SK-N-SH treated with all-trans-retinoic acid at 6 μM for 48 hours (cell line): ENCODE data around the gene TAOK1.

Experiments used
- BACH2 ChIP-seq: fragments of 250-450 bp; sonication (Bioruptor Pico); IDR thresholded peaks from 2 replicates; pipeline ENCODE4 v1.9.0; 2021; ENCODE audit warnings: mild to moderate bottlenecking, borderline replicate concordance
- ISL1 ChIP-seq: fragments of 250-450 bp; sonication (Bioruptor Pico); IDR thresholded peaks from 2 replicates; pipeline ENCODE4 v2.1.2; 2022; ENCODE audit warnings: mild to moderate bottlenecking, moderate library complexity
- OSR1 ChIP-seq: fragments of 250-450 bp; sonication (Bioruptor Pico); IDR thresholded peaks from 2 replicates; pipeline ENCODE4 v1.8.0; 2022; ENCODE audit warnings: moderate library complexity, mild to moderate bottlenecking, inconsistent platforms
- RARB ChIP-seq: fragments of 250-450 bp; sonication (Bioruptor Pico); IDR thresholded peaks from 2 replicates; pipeline ENCODE4 v1.8.0; 2021; ENCODE audit warnings: mild to moderate bottlenecking, moderate library complexity
- SNAI2 ChIP-seq: fragments of 250-450 bp; sonication (Bioruptor Pico); IDR thresholded peaks from 2 replicates; pipeline ENCODE4 v1.5.0; 2020; ENCODE audit warnings: mild to moderate bottlenecking, moderate library complexity
- TCF4 ChIP-seq: fragments of 250-450 bp; sonication (Bioruptor Pico); IDR thresholded peaks from 2 replicates; pipeline ENCODE4 v1.8.0; 2021; ENCODE audit warnings: mild to moderate bottlenecking, moderate library complexity, borderline replicate concordance
- TOX ChIP-seq: fragments of 250-450 bp; sonication (Bioruptor Pico); IDR thresholded peaks from 2 replicates; pipeline ENCODE4 v1.8.0; 2021; ENCODE audit warnings: mild to moderate bottlenecking, moderate library complexity, borderline replicate concordance
- ZC3H10 ChIP-seq: fragments of 250-450 bp; sonication (Bioruptor Pico); IDR thresholded peaks from 2 replicates; pipeline ENCODE4 v1.5.1; 2021; ENCODE audit warnings: mild to moderate bottlenecking, moderate library complexity
- ZFP30 ChIP-seq: fragments of 450-650 bp; formaldehyde crosslinking; IDR thresholded peaks from 2 replicates; pipeline ENCODE4 v1.5.0; 2022; ENCODE audit warnings: mild to moderate bottlenecking, moderate library complexity
- ZNF8 ChIP-seq: fragments of 450-650 bp; formaldehyde crosslinking; IDR thresholded peaks from 2 replicates; pipeline ENCODE4 v1.5.0; 2020; ENCODE audit warnings: mild to moderate bottlenecking, moderate library complexity
- TF ChIP-seq, protein P1 (sequence below): fragments of 250-450 bp; sonication (Bioruptor Pico); IDR thresholded peaks from 2 replicates; pipeline ENCODE4 v1.5.1; 2021; ENCODE audit warnings: mild to moderate bottlenecking, moderate library complexity
- TF ChIP-seq, protein P2 (sequence below): fragments of 250-450 bp; sonication (Bioruptor Pico); IDR thresholded peaks from 2 replicates; pipeline ENCODE4 v1.8.0; 2020; ENCODE audit warnings: mild to moderate bottlenecking, moderate library complexity, borderline replicate concordance
- TF ChIP-seq, protein P3 (sequence below): fragments of 250-450 bp; sonication (Bioruptor Pico); IDR thresholded peaks from 2 replicates; pipeline ENCODE4 v1.5.1; 2020; ENCODE audit warnings: low read depth, mild to moderate bottlenecking, moderate library complexity

DNA sequence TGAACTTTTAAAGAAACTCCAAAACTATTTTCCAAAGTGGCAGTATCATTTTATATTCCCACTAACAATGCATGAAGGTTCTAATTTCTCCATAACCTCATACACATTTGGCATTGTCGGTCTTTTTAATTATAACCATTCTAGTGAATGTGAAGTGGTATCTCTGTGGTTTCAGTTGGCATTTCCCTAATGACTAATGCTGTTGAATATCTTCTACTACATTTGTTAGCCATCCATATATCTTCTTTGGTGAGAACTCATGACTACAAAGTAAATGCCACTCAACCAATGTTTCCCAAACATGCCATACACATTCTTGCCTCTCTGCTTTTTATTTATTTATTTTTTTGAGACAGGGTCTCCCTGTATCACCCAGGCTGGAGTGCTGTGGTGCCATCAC is 31.7 kb upstream of the TAOK1 start:
- TF ChIP-seq SNAI2 (CRISPR knock-in tag) (no peak), TCF4 (CRISPR knock-in tag) (no peak), ZFP30 (CRISPR knock-in tag) (no peak), ISL1 (CRISPR knock-in tag) (no peak), ZC3H10 (CRISPR knock-in tag) (no peak), OSR1 (no peak), BACH2 (CRISPR knock-in tag) (no peak), ZNF8 (CRISPR knock-in tag) (no peak), RARB (CRISPR knock-in tag) (no peak), TOX (CRISPR knock-in tag) (no peak)
- TF ChIP-seq, protein P1, sequence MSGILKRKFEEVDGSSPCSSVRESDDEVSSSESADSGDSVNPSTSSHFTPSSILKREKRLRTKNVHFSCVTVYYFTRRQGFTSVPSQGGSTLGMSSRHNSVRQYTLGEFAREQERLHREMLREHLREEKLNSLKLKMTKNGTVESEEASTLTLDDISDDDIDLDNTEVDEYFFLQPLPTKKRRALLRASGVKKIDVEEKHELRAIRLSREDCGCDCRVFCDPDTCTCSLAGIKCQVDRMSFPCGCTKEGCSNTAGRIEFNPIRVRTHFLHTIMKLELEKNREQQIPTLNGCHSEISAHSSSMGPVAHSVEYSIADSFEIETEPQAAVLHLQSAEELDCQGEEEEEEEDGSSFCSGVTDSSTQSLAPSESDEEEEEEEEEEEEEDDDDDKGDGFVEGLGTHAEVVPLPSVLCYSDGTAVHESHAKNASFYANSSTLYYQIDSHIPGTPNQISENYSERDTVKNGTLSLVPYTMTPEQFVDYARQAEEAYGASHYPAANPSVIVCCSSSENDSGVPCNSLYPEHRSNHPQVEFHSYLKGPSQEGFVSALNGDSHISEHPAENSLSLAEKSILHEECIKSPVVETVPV (CRISPR knock-in tag) = no peak
- TF ChIP-seq, protein P2, sequence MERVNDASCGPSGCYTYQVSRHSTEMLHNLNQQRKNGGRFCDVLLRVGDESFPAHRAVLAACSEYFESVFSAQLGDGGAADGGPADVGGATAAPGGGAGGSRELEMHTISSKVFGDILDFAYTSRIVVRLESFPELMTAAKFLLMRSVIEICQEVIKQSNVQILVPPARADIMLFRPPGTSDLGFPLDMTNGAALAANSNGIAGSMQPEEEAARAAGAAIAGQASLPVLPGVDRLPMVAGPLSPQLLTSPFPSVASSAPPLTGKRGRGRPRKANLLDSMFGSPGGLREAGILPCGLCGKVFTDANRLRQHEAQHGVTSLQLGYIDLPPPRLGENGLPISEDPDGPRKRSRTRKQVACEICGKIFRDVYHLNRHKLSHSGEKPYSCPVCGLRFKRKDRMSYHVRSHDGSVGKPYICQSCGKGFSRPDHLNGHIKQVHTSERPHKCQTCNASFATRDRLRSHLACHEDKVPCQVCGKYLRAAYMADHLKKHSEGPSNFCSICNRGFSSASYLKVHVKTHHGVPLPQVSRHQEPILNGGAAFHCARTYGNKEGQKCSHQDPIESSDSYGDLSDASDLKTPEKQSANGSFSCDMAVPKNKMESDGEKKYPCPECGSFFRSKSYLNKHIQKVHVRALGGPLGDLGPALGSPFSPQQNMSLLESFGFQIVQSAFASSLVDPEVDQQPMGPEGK (CRISPR knock-in tag) = no peak
- TF ChIP-seq, protein P3, sequence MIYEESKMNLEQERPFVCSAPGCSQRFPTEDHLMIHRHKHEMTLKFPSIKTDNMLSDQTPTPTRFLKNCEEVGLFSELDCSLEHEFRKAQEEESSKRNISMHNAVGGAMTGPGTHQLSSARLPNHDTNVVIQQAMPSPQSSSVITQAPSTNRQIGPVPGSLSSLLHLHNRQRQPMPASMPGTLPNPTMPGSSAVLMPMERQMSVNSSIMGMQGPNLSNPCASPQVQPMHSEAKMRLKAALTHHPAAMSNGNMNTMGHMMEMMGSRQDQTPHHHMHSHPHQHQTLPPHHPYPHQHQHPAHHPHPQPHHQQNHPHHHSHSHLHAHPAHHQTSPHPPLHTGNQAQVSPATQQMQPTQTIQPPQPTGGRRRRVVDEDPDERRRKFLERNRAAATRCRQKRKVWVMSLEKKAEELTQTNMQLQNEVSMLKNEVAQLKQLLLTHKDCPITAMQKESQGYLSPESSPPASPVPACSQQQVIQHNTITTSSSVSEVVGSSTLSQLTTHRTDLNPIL (CRISPR knock-in tag) = no peak
